Ascending aorta (tissue), 2 donors: ENCODE measurements around the gene LHFPL2. TPM values are rescaled to one million over a fixed set of nuclear protein-coding genes. Genes with fewer than 3 reads are reported as not detected.
"Not testable (repeated sequence)": the region's sequence is repeated elsewhere in the genome, so short reads cannot be mapped to it uniquely, and the experiment has no call there.

Source experiments
- DNase-seq, 2 donors: peaks; one replicate each; pipeline ENCODE4 v3.0.0-alpha.2; 2019; ENCODE audit warnings: low spot score in 2 of 2
- H3K27ac ChIP-seq, 2 donors: fragments of 200-600 bp; sonication (generic); one replicate each; pipeline ENCODE4 v1.5.1; 2016 to 2017; ENCODE audit warnings: mild to moderate bottlenecking in 1 of 2
- H3K27me3 ChIP-seq: fragments of 200-600 bp; sonication (generic); one replicate; pipeline ENCODE4 v1.5.1; 2017
- H3K36me3 ChIP-seq, 2 donors: fragments of 200-600 bp; sonication (generic); one replicate each; pipeline ENCODE4 v1.5.1; 2016
- H3K4me1 ChIP-seq, 2 donors: fragments of 200-600 bp; sonication (generic); one replicate each; pipeline ENCODE4 v1.5.1; 2016 to 2017; ENCODE audit warnings: mild to moderate bottlenecking in 1 of 2
- H3K4me3 ChIP-seq, 2 donors: fragments of 200-600 bp; sonication (generic); one replicate each; pipeline ENCODE4 v1.5.1; 2016 to 2017; ENCODE audit warnings: mild to moderate bottlenecking in 1 of 2
- H3K9me3 ChIP-seq, 2 donors: fragments of 200-600 bp; sonication (generic); one replicate each; pipeline ENCODE4 v1.5.1; 2016
- intact Hi-C: fragments of 100-400 bp; cut with DNase I; formaldehyde crosslinking; loops from one replicate; pipeline ENCODE4 v1.15.1; 2023
- total RNA-seq: library from RNA; depleted of rRNA; stranded (reverse); fragments of >200 nt; gene quantifications from one replicate; pipeline ENCODE4 v1.1.0, GENCODE V29; 2016
- TF ChIP-seq, protein P1 (sequence below), 3 experiments: fragments of 200-600 bp in 2 of 3; fragments of 450-650 bp in 1 of 3; sonication (generic) in 2 of 3; IDR thresholded peaks; one replicate each; pipeline ENCODE4 v1.5.1; 2016 to 2019; ENCODE audit warnings: antibody characterized with exemption in 3 of 3, mild to moderate bottlenecking in 1 of 3, moderate library complexity in 1 of 3

The LHFPL2 gene
- total RNA-seq, 1 donor from 2014 or later, result 9.7 TPM

DNA sequence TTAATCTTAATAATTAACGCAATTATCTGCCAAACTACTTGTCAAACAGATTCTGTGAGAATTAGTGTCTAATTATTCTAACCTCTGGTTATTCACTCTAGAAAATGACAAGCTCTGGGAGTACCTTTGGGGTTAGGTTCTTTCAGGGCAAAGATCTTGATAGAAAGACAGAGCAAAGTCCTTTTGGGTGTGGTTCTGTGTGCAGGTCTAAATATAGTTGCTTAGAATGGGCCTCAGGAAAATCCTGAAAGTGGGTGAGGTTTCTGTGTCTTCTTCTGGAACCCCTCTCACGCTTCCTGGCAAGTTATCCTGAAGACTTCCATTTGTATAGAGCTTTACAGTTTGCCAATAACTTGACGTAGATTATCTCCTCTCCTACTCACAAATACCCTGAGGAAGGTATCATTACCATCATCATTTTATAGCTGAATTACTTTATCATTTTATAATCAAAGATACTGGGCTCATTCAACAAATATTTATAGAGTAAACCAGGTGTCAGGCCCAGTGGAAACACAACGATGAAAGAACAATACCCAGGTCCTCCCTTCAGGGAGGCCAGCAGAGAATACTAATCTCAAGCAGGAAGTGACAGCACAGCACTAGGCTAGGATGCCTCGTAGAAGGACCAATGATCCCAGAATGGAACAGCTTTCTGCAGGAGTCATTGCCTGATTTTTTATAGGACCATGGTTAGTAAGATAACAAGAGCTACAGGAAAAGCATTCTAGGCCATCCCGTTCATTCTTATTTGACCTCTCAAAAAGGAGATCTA lies 27.6 kb upstream of the LHFPL2 start:
- Histone ChIP-seq H3K36me3 (no peaks in the 10 kb centered on the region), H3K4me1 (peaks cover 4 to 7% of the 10 kb centered on the region in 2 donors), H3K9me3 (no peaks in the 10 kb centered on the region), H3K27ac (no peak overlapping the region), H3K27me3 (no peaks in the 10 kb centered on the region), H3K4me3 (no peak overlapping the region)
- no peak for DNase-seq
- TF ChIP-seq, protein P1, sequence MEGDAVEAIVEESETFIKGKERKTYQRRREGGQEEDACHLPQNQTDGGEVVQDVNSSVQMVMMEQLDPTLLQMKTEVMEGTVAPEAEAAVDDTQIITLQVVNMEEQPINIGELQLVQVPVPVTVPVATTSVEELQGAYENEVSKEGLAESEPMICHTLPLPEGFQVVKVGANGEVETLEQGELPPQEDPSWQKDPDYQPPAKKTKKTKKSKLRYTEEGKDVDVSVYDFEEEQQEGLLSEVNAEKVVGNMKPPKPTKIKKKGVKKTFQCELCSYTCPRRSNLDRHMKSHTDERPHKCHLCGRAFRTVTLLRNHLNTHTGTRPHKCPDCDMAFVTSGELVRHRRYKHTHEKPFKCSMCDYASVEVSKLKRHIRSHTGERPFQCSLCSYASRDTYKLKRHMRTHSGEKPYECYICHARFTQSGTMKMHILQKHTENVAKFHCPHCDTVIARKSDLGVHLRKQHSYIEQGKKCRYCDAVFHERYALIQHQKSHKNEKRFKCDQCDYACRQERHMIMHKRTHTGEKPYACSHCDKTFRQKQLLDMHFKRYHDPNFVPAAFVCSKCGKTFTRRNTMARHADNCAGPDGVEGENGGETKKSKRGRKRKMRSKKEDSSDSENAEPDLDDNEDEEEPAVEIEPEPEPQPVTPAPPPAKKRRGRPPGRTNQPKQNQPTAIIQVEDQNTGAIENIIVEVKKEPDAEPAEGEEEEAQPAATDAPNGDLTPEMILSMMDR (IDR thresholded peaks at IDR 0.05), result no peak
- intact Hi-C loops, result no loop called here

GRCh38 chr5:78673827-78674226 lies 25.3 kb upstream of the LHFPL2 start:
- H3K36me3 ChIP-seq, H3K4me1 ChIP-seq, intact Hi-C loops: not testable (repeated sequence)

GRCh38 chr5:78672154-78672553 lies 23.6 kb upstream of the LHFPL2 start:
- H3K27ac ChIP-seq, result no peak overlapping the region
- TF ChIP-seq, protein P1 (IDR thresholded peaks at IDR 0.05), result no peak
- intact Hi-C loops, result no loop called here
- no peak for DNase-seq
- H3K9me3 ChIP-seq, result no peaks in the 10 kb centered on the region
- no peaks in the 10 kb centered on the region for H3K4me1 ChIP-seq
- no peak overlapping the region for H3K4me3 ChIP-seq
- no peaks in the 10 kb centered on the region for H3K27me3 ChIP-seq
- H3K36me3 ChIP-seq, result no peaks in the 10 kb centered on the region

More at GRCh38 chr5:78673827-78674226, 25.3 kb upstream of the LHFPL2 start:
- not testable (repeated sequence) for DNase-seq, H3K9me3 ChIP-seq, H3K27me3 ChIP-seq, H3K27ac ChIP-seq, H3K4me3 ChIP-seq

- no peak overlapping the region for H3K27ac ChIP-seq
- no peak overlapping the region for H3K4me3 ChIP-seq
- DNase-seq, result no peak
- no peaks in the 10 kb centered on the region for H3K36me3 ChIP-seq
- TF ChIP-seq, protein P1 (IDR thresholded peaks at IDR 0.05), result no peak
- intact Hi-C loops, result no loop called here
- no peaks in the 10 kb centered on the region for H3K9me3 ChIP-seq
- no peaks in the 10 kb centered on the region for H3K27me3 ChIP-seq
- H3K4me1 ChIP-seq, result no peaks in the 10 kb centered on the region
Measured at GRCh38 chr5:78671609-78672008, 23.0 kb upstream of the LHFPL2 start.

- H3K27ac ChIP-seq, result no peak overlapping the region
- H3K36me3 ChIP-seq, result no peaks in the 10 kb centered on the region
- TF ChIP-seq, protein P1 (IDR thresholded peaks at IDR 0.05), result no peak
- DNase-seq, result no peak
- no peaks in the 10 kb centered on the region for H3K9me3 ChIP-seq
- H3K4me3 ChIP-seq, result no peak overlapping the region
- H3K27me3 ChIP-seq, result no peaks in the 10 kb centered on the region
- H3K4me1 ChIP-seq, result peaks cover 0 to 3% of the 10 kb centered on the region in 2 donors
- intact Hi-C loops, result no loop called here
Measured at GRCh38 chr5:78670701-78671269, 22.2 kb upstream of the LHFPL2 start.

GRCh38 chr5:78669331-78669730 lies 20.8 kb upstream of the LHFPL2 start:
- intact Hi-C loops, result no loop called here
- no peaks in the 10 kb centered on the region for H3K36me3 ChIP-seq
- no peaks in the 10 kb centered on the region for H3K9me3 ChIP-seq
- TF ChIP-seq, protein P1 (IDR thresholded peaks at IDR 0.05), result no peak
- no peaks in the 10 kb centered on the region for H3K27me3 ChIP-seq
- no peak for DNase-seq
- H3K4me3 ChIP-seq, result no peak overlapping the region
- H3K4me1 ChIP-seq, result peaks cover 0 to 3% of the 10 kb centered on the region in 2 donors
- no peak overlapping the region for H3K27ac ChIP-seq
